H9 (cell line): Measurements from ENCODE around the gene MED27. TPM values are rescaled to one million over a fixed set of nuclear protein-coding genes. Genes with fewer than 3 reads are reported as not detected.

Experiments
- DNase-seq: peaks from one replicate; pipeline ENCODE4 v3.0.0-alpha.2; 2017
- H2AFZ ChIP-seq: one replicate; pipeline ENCODE4 v1.6.1; 2013; ENCODE audit warnings: mild to moderate bottlenecking, low read length, control low read depth, moderate library complexity
- H2AK5ac ChIP-seq: 2 replicates; pipeline ENCODE4 v1.6.1; 2013; ENCODE audit warnings: low read length, control low read depth, mixed read lengths; ENCODE audit not compliant: insufficient read length
- H2BK120ac ChIP-seq: one replicate; pipeline ENCODE4 v1.6.1; 2013; ENCODE audit warnings: low read depth, mild to moderate bottlenecking, low read length, control low read depth, inconsistent platforms; ENCODE audit not compliant: poor library complexity, severe bottlenecking
- H2BK12ac ChIP-seq: 2 replicates; pipeline ENCODE4 v1.6.1; 2013; ENCODE audit warnings: low read length, control low read depth, mixed read lengths, low read depth; ENCODE audit not compliant: insufficient read length
- H2BK15ac ChIP-seq: 2 replicates; pipeline ENCODE4 v1.6.1; 2013; ENCODE audit warnings: low read depth, low read length, control low read depth
- H2BK20ac ChIP-seq: one replicate; pipeline ENCODE4 v1.6.1; 2013; ENCODE audit warnings: low read depth, mild to moderate bottlenecking, low read length, control low read depth, inconsistent platforms; ENCODE audit not compliant: poor library complexity, severe bottlenecking
- H2BK5ac ChIP-seq: 2 replicates; pipeline ENCODE4 v1.6.1; 2013; ENCODE audit warnings: low read length, control low read depth, mixed read lengths; ENCODE audit not compliant: insufficient read length
- H3K14ac ChIP-seq: 2 replicates; pipeline ENCODE4 v1.6.1; 2013; ENCODE audit warnings: low read length, control low read depth; ENCODE audit not compliant: insufficient read depth
- H3K18ac ChIP-seq: 2 replicates; pipeline ENCODE4 v1.6.1; 2013; ENCODE audit warnings: low read depth, mild to moderate bottlenecking, mixed read lengths, low read length, control low read depth; ENCODE audit not compliant: insufficient read length
- H3K23ac ChIP-seq: 2 replicates; pipeline ENCODE4 v1.6.1; 2013; ENCODE audit warnings: low read length, control low read depth, mixed read lengths, low read depth; ENCODE audit not compliant: insufficient read length
- H3K23me2 ChIP-seq: 2 replicates; pipeline ENCODE4 v1.6.1; 2013; ENCODE audit warnings: low read depth, mild to moderate bottlenecking, mixed read lengths, low read length, control low read depth; ENCODE audit not compliant: insufficient read length, poor library complexity, severe bottlenecking
- H3K27ac ChIP-seq: 2 replicates; pipeline ENCODE4 v1.5.1; 2013; ENCODE audit warnings: low read length, control low read depth, mixed read lengths, low read depth; ENCODE audit not compliant: insufficient read length
- H3K27me3 ChIP-seq: 2 replicates; pipeline ENCODE4 v1.6.1; 2013; ENCODE audit warnings: low read length, control low read depth, inconsistent platforms; ENCODE audit not compliant: insufficient read depth
- H3K4ac ChIP-seq: 2 replicates; pipeline ENCODE4 v1.6.1; 2013; ENCODE audit warnings: low read depth, mild to moderate bottlenecking, control low read depth, inconsistent platforms, low read length, moderate library complexity
- H3K4me1 ChIP-seq: 2 replicates; pipeline ENCODE4 v1.6.1; 2013; ENCODE audit warnings: low read length, control low read depth, inconsistent platforms; ENCODE audit not compliant: insufficient read depth
- H3K4me2 ChIP-seq: 2 replicates; pipeline ENCODE4 v1.6.1; 2013; ENCODE audit warnings: low read length, control low read depth, mixed read lengths; ENCODE audit not compliant: insufficient read length, insufficient read depth
- H3K56ac ChIP-seq: 2 replicates; pipeline ENCODE4 v1.6.1; 2013; ENCODE audit warnings: low read depth, mild to moderate bottlenecking, mixed read lengths, low read length, control low read depth; ENCODE audit not compliant: insufficient read length
- H3K79me1 ChIP-seq: 2 replicates; pipeline ENCODE4 v1.6.1; 2013; ENCODE audit warnings: low read depth, mild to moderate bottlenecking, moderate library complexity, low read length, control low read depth, inconsistent platforms; ENCODE audit not compliant: insufficient read depth, poor library complexity, severe bottlenecking
- H3K79me2 ChIP-seq: 2 replicates; pipeline ENCODE4 v1.6.1; 2013; ENCODE audit warnings: low read length, control low read depth, inconsistent platforms; ENCODE audit not compliant: insufficient read depth
- H3K9ac ChIP-seq: 2 replicates; pipeline ENCODE4 v1.6.1; 2013; ENCODE audit warnings: low read length, control low read depth, mixed read lengths; ENCODE audit not compliant: insufficient read length; ENCODE audit errors: extremely low read depth
- H3K9me3 ChIP-seq: one replicate; pipeline ENCODE4 v1.6.1; 2013; ENCODE audit warnings: low read depth, low read length, inconsistent platforms; ENCODE audit not compliant: control insufficient read depth
- H3T11ph ChIP-seq: one replicate; pipeline ENCODE4 v1.6.1; 2013; ENCODE audit warnings: mild to moderate bottlenecking, low read length, control low read depth, inconsistent platforms
- H4K20me1 ChIP-seq: one replicate; pipeline ENCODE4 v1.6.1; 2013; ENCODE audit not compliant: control insufficient read depth, insufficient read length, insufficient read depth
- H4K5ac ChIP-seq: 2 replicates; pipeline ENCODE4 v1.6.1; 2013; ENCODE audit warnings: low read depth, mild to moderate bottlenecking, mixed read lengths, low read length, control low read depth; ENCODE audit not compliant: insufficient read length
- H4K8ac ChIP-seq: replicated peaks from 2 replicates; pipeline ENCODE4 v1.6.1; 2013; ENCODE audit warnings: low read length, control low read depth, mixed read lengths, low read depth; ENCODE audit not compliant: insufficient read length
- H4K91ac ChIP-seq: 2 replicates; pipeline ENCODE4 v1.6.1; 2013; ENCODE audit warnings: low read depth, mild to moderate bottlenecking, moderate library complexity, mixed read lengths, low read length, control low read depth; ENCODE audit not compliant: insufficient read length
- H3K27ac Mint-ChIP-seq, 3 experiments: 2 replicates in 2 of 3; 3 replicates in 1 of 3; pipeline ENCODE4 v1.8.0; 2020 to 2021; ENCODE audit warnings: mixed read lengths in 3 of 3, mild to moderate bottlenecking in 1 of 3, moderate library complexity in 1 of 3
- H3K27me3 Mint-ChIP-seq: 2 replicates; pipeline ENCODE4 v1.8.0; 2021; ENCODE audit warnings: low read depth, mild to moderate bottlenecking, moderate library complexity, mixed read lengths
- H3K36me3 Mint-ChIP-seq, 3 experiments: 2 replicates in 2 of 3; 3 replicates in 1 of 3; pipeline ENCODE4 v1.8.0; 2020 to 2021; ENCODE audit warnings: low read depth in 3 of 3, mixed read lengths in 3 of 3; ENCODE audit not compliant: insufficient read depth in 1 of 3
- H3K4me1 Mint-ChIP-seq, 2 experiments: 2 replicates each; pipeline ENCODE4 v1.8.0; 2020; ENCODE audit warnings: mixed read lengths in 2 of 2
- H3K4me3 Mint-ChIP-seq, 2 experiments: 2 replicates in 1 of 2; 3 replicates in 1 of 2; pipeline ENCODE4 v1.8.0; 2020 to 2021; ENCODE audit warnings: mild to moderate bottlenecking in 2 of 2, mixed read lengths in 2 of 2, moderate library complexity in 1 of 2
- H3K9me3 Mint-ChIP-seq, 2 experiments: 2 replicates in 1 of 2; 3 replicates in 1 of 2; pipeline ENCODE4 v1.8.0; 2020; ENCODE audit warnings: mild to moderate bottlenecking in 2 of 2, mixed read lengths in 2 of 2, moderate library complexity in 1 of 2
- WGBS: extraction: QIAGEN DNeasy Blood & Tissue Kit; methylation state at CpG from one replicate; pipeline ENCODE4 v1.1.7; 2013; ENCODE audit warnings: missing lambda C conversion rate, low lambda C conversion rate, mixed read lengths; ENCODE audit not compliant: insufficient read length; ENCODE audit errors: extremely low coverage; 5-methylcytosine and 5-hydroxymethylcytosine counted together
- total RNA-seq: library from RNA; stranded (reverse); gene quantifications from 2 replicates; pipeline ENCODE4 v1.2.1, GENCODE V29; 2021
- TF ChIP-seq, protein P1 (sequence below): fragments of 200-600 bp; sonication (generic); conservative IDR thresholded peaks from 3 replicates; pipeline ENCODE4 v1.8.0; 2021; ENCODE audit warnings: antibody characterized with exemption, mild to moderate bottlenecking

MED27 gene
- total RNA-seq, 1 experiment from 2014 or later = 33.5 TPM

DNA sequence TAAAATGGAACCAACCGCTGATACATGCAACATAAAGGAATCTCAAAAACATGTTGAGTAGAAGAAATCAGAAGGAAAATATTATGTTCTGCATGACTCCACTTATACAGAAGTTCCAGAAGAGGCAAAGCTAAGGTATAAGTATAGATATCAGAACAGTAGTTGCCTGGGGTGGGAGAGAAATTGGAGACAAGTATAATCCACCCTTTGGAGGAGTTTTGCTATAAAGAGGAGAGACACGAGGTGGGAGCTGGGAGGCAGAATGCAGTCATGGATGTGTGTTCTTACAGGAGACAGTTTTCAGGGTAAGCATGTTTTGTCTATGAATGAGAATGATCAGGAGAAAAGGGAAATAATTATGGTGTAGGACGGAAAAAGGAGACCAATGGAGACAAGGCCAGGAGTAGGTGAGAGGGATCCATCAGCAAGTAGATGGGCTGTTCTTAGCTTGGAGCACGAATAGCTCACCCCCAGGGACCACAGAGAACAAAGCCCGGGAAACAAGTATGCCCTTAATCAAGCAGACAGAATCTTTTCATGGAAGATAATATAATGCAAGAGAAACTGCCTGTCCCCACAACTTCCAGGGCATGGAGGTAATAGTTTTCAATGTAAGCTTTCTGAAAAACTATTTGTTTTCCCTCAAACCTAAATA is 72.2 kb downstream of the MED27 start:
- TF ChIP-seq, protein P1, sequence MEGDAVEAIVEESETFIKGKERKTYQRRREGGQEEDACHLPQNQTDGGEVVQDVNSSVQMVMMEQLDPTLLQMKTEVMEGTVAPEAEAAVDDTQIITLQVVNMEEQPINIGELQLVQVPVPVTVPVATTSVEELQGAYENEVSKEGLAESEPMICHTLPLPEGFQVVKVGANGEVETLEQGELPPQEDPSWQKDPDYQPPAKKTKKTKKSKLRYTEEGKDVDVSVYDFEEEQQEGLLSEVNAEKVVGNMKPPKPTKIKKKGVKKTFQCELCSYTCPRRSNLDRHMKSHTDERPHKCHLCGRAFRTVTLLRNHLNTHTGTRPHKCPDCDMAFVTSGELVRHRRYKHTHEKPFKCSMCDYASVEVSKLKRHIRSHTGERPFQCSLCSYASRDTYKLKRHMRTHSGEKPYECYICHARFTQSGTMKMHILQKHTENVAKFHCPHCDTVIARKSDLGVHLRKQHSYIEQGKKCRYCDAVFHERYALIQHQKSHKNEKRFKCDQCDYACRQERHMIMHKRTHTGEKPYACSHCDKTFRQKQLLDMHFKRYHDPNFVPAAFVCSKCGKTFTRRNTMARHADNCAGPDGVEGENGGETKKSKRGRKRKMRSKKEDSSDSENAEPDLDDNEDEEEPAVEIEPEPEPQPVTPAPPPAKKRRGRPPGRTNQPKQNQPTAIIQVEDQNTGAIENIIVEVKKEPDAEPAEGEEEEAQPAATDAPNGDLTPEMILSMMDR = no peak
- Histone ChIP-seq H2BK5ac (no peak overlapping the region), H3K79me2 (no peaks in the 10 kb centered on the region), H3K27me3 (no peaks in the 10 kb centered on the region), H3K27ac (no peak overlapping the region), H3T11ph (no peak overlapping the region), H4K5ac (no peak overlapping the region), H3K4ac (no peak overlapping the region), H2BK15ac (no peak overlapping the region), H4K8ac (no peak overlapping the region), H3K18ac (no peak overlapping the region), H3K4me1 (peaks cover 13% of the 10 kb centered on the region; the same call in 1 of the 2 replicates), H3K4me2 (no peak overlapping the region), H4K91ac (no peak overlapping the region), H2BK20ac (no peak overlapping the region), H2AK5ac (no peak overlapping the region), H3K9me3 (no peaks in the 10 kb centered on the region), H2BK12ac (no peak overlapping the region), H3K56ac (no peak overlapping the region), H4K20me1 (no peaks in the 10 kb centered on the region), H3K23me2 (no peaks in the 10 kb centered on the region), H3K14ac (no peak overlapping the region), H3K9ac (no peak overlapping the region), H3K79me1 (no peaks in the 10 kb centered on the region), H3K23ac (no peak overlapping the region), H2BK120ac (no peak overlapping the region), H2AFZ (no peak overlapping the region)
- DNase-seq = no peak
- H3K4me1 Mint-ChIP-seq = peaks cover 42 to 49% of the 10 kb centered on the region in 2 experiments
- H3K27ac Mint-ChIP-seq = peak overlapping the region in 1 of 3 experiments; percentile 3; a peak in 2 of 7 replicates
- no peaks in the 10 kb centered on the region for H3K27me3 Mint-ChIP-seq
- H3K4me3 Mint-ChIP-seq = no peak overlapping the region
- H3K9me3 Mint-ChIP-seq = no peaks in the 10 kb centered on the region
- H3K36me3 Mint-ChIP-seq = 0 out of 7 replicates have a peak, but pooled peaks cover 0 to 2% (median under 1%) of the 10 kb centered on the region in 3 experiments
- no CpG with 5 or more reads among the region's 5 CpGs for WGBS
